H1 (cell line): ENCODE measurements around the gene CWC15. TPM values are rescaled to one million over a fixed set of nuclear protein-coding genes. Genes with fewer than 3 reads are reported as not detected.

Experiments used
- CTCF ChIA-PET: fragments of 300-600 bp; sonication (Branson Sonifier 250); formaldehyde crosslinking; loops from one replicate; lab custom pipeline; 2021; ENCODE audit not compliant: partially characterized antibody; lab: Charles Lee
- POLR2A ChIA-PET: fragments of 300-600 bp; sonication (Branson Sonifier 250); formaldehyde crosslinking; loops from one replicate; lab custom pipeline; 2021; ENCODE audit warnings: inconsistent platforms; ENCODE audit not compliant: partially characterized antibody; lab: Charles Lee
- DNase-seq, 2 experiments: peaks; one replicate each; pipeline versions ENCODE4 v3.0.0 to v3.0.0-alpha.2; 2010 to 2022; ENCODE audit warnings: low spot score in 2 of 2, low read depth in 1 of 2, mixed read lengths in 1 of 2
- FAIRE-seq: peaks from 2 replicates; lab custom pipeline; 2011; peaks lifted over from hg19 to GRCh38; lab: Jason Lieb, UNC
- H2AFZ ChIP-seq: 2 replicates; pipeline ENCODE4 v1.8.1; 2012; ENCODE audit warnings: low read length, inconsistent platforms
- H2AK5ac ChIP-seq: 2 replicates; pipeline ENCODE4 v1.6.1; 2013; ENCODE audit warnings: low read depth, low read length
- H2BK120ac ChIP-seq: replicated peaks from 2 replicates; pipeline ENCODE3; 2013; ENCODE audit warnings: low read depth, low read length, inconsistent platforms
- H2BK12ac ChIP-seq: 2 replicates; pipeline ENCODE4 v1.6.1; 2013; ENCODE audit warnings: low read depth, low read length
- H2BK15ac ChIP-seq: 2 replicates; pipeline ENCODE4 v1.6.1; 2013; ENCODE audit warnings: low read length
- H2BK20ac ChIP-seq: 2 replicates; pipeline ENCODE4 v1.6.1; 2013; ENCODE audit warnings: low read length
- H2BK5ac ChIP-seq: 2 replicates; pipeline ENCODE4 v1.6.1; 2013; ENCODE audit warnings: low read depth, low read length
- H3K14ac ChIP-seq: 2 replicates; pipeline ENCODE4 v1.6.1; 2013; ENCODE audit warnings: inconsistent platforms; ENCODE audit not compliant: insufficient read length
- H3K18ac ChIP-seq: 2 replicates; pipeline ENCODE4 v1.6.1; 2013; ENCODE audit warnings: low read length; ENCODE audit errors: extremely low read depth
- H3K23ac ChIP-seq: 2 replicates; pipeline ENCODE4 v1.6.1; 2013; ENCODE audit warnings: inconsistent platforms; ENCODE audit not compliant: insufficient read length
- H3K23me2 ChIP-seq: 2 replicates; pipeline ENCODE4 v1.6.1; 2013; ENCODE audit warnings: low read depth, low read length
- H3K27ac ChIP-seq: 2 replicates; pipeline ENCODE4 v1.6.1; 2011; ENCODE audit warnings: low read depth, low read length, inconsistent platforms
- H3K27me3 ChIP-seq, 4 experiments: replicated peaks in 1 of 4; 1 replicate in 1 of 4; 2 replicates in 3 of 4; pipeline versions ENCODE4 v1.6.1 to v1.8.1; 2011 to 2013; ENCODE audit warnings: low read length in 3 of 4, mild to moderate bottlenecking in 3 of 4, inconsistent platforms in 2 of 4, mixed read lengths in 2 of 4, moderate library complexity in 1 of 4; ENCODE audit not compliant: control insufficient read depth in 3 of 4, insufficient read depth in 3 of 4; ENCODE audit errors: extremely low read depth in 1 of 4
- H3K36me3 ChIP-seq, 4 experiments: 2 replicates each; pipeline versions ENCODE4 v1.6.1 to v1.8.1; 2011 to 2013; ENCODE audit warnings: mild to moderate bottlenecking in 4 of 4, low read length in 3 of 4, moderate library complexity in 2 of 4, control low read depth in 1 of 4, inconsistent platforms in 1 of 4; ENCODE audit not compliant: insufficient read depth in 4 of 4, control insufficient read depth in 2 of 4
- H3K4ac ChIP-seq: replicated peaks from 2 replicates; pipeline ENCODE3; 2013; ENCODE audit warnings: low read length, low read depth, mixed read lengths, inconsistent platforms; ENCODE audit not compliant: insufficient read length
- H3K4me1 ChIP-seq, 4 experiments: replicated peaks in 1 of 4; 1 replicate in 1 of 4; 2 replicates in 3 of 4; pipeline versions ENCODE4 v1.6.1 to v1.8.1; 2011 to 2013; ENCODE audit warnings: low read length in 3 of 4, inconsistent platforms in 2 of 4, mixed read lengths in 1 of 4; ENCODE audit not compliant: insufficient read depth in 4 of 4, control insufficient read depth in 3 of 4
- H3K4me2 ChIP-seq, 2 experiments: 2 replicates each; pipeline versions ENCODE4 v1.6.1 to v1.8.1; 2011 to 2013; ENCODE audit warnings: low read depth in 2 of 2, low read length in 2 of 2, control low read depth in 1 of 2, inconsistent platforms in 1 of 2, mild to moderate bottlenecking in 1 of 2; ENCODE audit not compliant: insufficient read depth in 1 of 2
- H3K4me3 ChIP-seq, 4 experiments: fragments of 200-600, 300-600 bp in 1 of 4; sonication (generic), shearing (Covaris generic), sonication (Bioruptor Twin) in 1 of 4; 2 replicates each; pipeline versions ENCODE4 v1.5.1 to v1.8.1; 2011 to 2016; ENCODE audit warnings: low read length in 4 of 4, low read depth in 3 of 4, control low read depth in 2 of 4, inconsistent platforms in 2 of 4, mild to moderate bottlenecking in 2 of 4, mixed read lengths in 1 of 4, moderate library complexity in 1 of 4; ENCODE audit not compliant: insufficient read depth in 2 of 4; ENCODE audit errors: extremely low read depth in 1 of 4
- H3K56ac ChIP-seq: replicated peaks from 2 replicates; pipeline ENCODE3; 2013; ENCODE audit warnings: low read depth, mild to moderate bottlenecking, mixed read lengths, low read length, inconsistent platforms; ENCODE audit not compliant: insufficient read length
- H3K79me1 ChIP-seq: 2 replicates; pipeline ENCODE4 v1.6.1; 2013; ENCODE audit warnings: low read depth, low read length, control low read depth
- H3K79me2 ChIP-seq, 2 experiments: 2 replicates each; pipeline versions ENCODE4 v1.6.1 to v1.8.1; 2012 to 2013; ENCODE audit warnings: low read length in 2 of 2, mild to moderate bottlenecking in 2 of 2, inconsistent platforms in 1 of 2; ENCODE audit not compliant: insufficient read depth in 2 of 2, control insufficient read depth in 1 of 2
- H3K9ac ChIP-seq, 4 experiments: replicated peaks in 1 of 4; 1 replicate in 1 of 4; 2 replicates in 3 of 4; pipeline versions ENCODE4 v1.6.1 to v1.8.1; 2011 to 2013; ENCODE audit warnings: low read depth in 3 of 4, low read length in 3 of 4, control low read depth in 2 of 4, mild to moderate bottlenecking in 2 of 4, moderate library complexity in 2 of 4, inconsistent platforms in 1 of 4; ENCODE audit errors: extremely low read depth in 1 of 4
- H3K9me3 ChIP-seq, 2 experiments: 2 replicates each; pipeline versions ENCODE4 v1.6.1 to v1.8.1; 2012 to 2013; ENCODE audit warnings: mild to moderate bottlenecking in 2 of 2, moderate library complexity in 2 of 2, control low read depth in 1 of 2, inconsistent platforms in 1 of 2, low read depth in 1 of 2, low read length in 1 of 2, mixed read lengths in 1 of 2; ENCODE audit not compliant: insufficient read depth in 2 of 2
- H4K20me1 ChIP-seq, 2 experiments: replicated peaks in 1 of 2; 2 replicates each; pipeline versions ENCODE3 to v1.8.1; 2011 to 2013; ENCODE audit warnings: inconsistent platforms in 2 of 2, low read length in 2 of 2, mild to moderate bottlenecking in 1 of 2; ENCODE audit not compliant: insufficient read depth in 2 of 2, control insufficient read depth in 1 of 2
- H4K5ac ChIP-seq: 2 replicates; pipeline ENCODE4 v1.6.1; 2013; ENCODE audit warnings: low read length, low read depth, mixed read lengths, inconsistent platforms; ENCODE audit not compliant: insufficient read length
- H4K8ac ChIP-seq: 2 replicates; pipeline ENCODE4 v1.8.0; 2013; ENCODE audit warnings: mild to moderate bottlenecking, moderate library complexity, low read length, inconsistent platforms; ENCODE audit not compliant: insufficient read depth; ENCODE audit errors: extremely low read depth
- H4K91ac ChIP-seq: replicated peaks from 2 replicates; pipeline ENCODE3; 2013; ENCODE audit warnings: low read length, mixed read lengths, inconsistent platforms; ENCODE audit not compliant: insufficient read length
- CTBP2 ChIP-seq: IDR thresholded peaks from 2 replicates; pipeline ENCODE4 v1.7.0; 2011; ENCODE audit warnings: borderline replicate concordance, mild to moderate bottlenecking, moderate library complexity, mixed read lengths, low read length; ENCODE audit not compliant: insufficient read depth, insufficient read length
- JUND ChIP-seq: IDR thresholded peaks from 2 replicates; pipeline ENCODE4 v1.6.1; 2011; ENCODE audit warnings: mild to moderate bottlenecking, improper control_type of control experiment, low read length
- TBP ChIP-seq: IDR thresholded peaks from 2 replicates; pipeline ENCODE4 v1.6.1; 2011; ENCODE audit warnings: low read depth, low read length, improper control_type of control experiment
- WGBS, 2 experiments: shearing (Covaris generic) in 1 of 2; methylation state at CpG; one replicate each; pipeline versions ENCODE4 v1.1.6 to v1.1.7; 2013 to 2015; ENCODE audit warnings: low lambda C conversion rate in 2 of 2, mixed read lengths in 2 of 2, inconsistent platforms in 1 of 2, low coverage in 1 of 2, missing lambda C conversion rate in 1 of 2; ENCODE audit not compliant: insufficient replicate concordance in 2 of 2, insufficient coverage in 1 of 2, insufficient read length in 1 of 2; ENCODE audit errors: extremely low coverage in 1 of 2, missing lambda C conversion rate in 1 of 2; 5-methylcytosine and 5-hydroxymethylcytosine counted together
- polyA plus RNA-seq, 7 experiments: library from polyadenylated mRNA; depleted of rRNA in 3 of 7; stranded (reverse) in 5 of 7; unstranded in 2 of 7; fragments of >200 nt in 5 of 7; fragments of 200-250 nt in 2 of 7; gene quantifications; 1 replicate in 5 of 7; 2 replicates in 1 of 7; 4 replicates in 1 of 7; pipeline versions ENCODE4 v1.2.1 to v1.2.3, GENCODE V29; 2011 to 2013; ENCODE audit warnings: missing spikeins in 2 of 7, mixed read lengths in 2 of 7
- total RNA-seq: library from RNA; stranded (reverse); fragmentation: NEBNext Ultra II Directional; extraction: Animal tissue kit (Norgen Biotek cat#: 25700); gene quantifications from 2 replicates; pipeline ENCODE4 v1.2.1, GENCODE V29; 2021

The CWC15 gene
- total and polyA plus RNA-seq, 2 of the 8 experiments (the other 6 are each of a cell fraction or from before 2014, with no cell fraction given): 15.7 to 59.4 TPM

- Histone ChIP-seq H3K27me3 (no peaks in the 10 kb centered on the region), H2BK12ac (no peak overlapping the region), H3K56ac (no peak overlapping the region), H3K4me3 (no peak overlapping the region), H3K27ac (no peak overlapping the region), H3K14ac (no peak overlapping the region), H2BK120ac (no peak overlapping the region), H2AK5ac (no peak overlapping the region), H3K9me3 (no peaks in the 10 kb centered on the region), H2BK20ac (no peak overlapping the region), H4K8ac (no peak overlapping the region), H3K9ac (no peak overlapping the region), H3K23me2 (no peaks in the 10 kb centered on the region), H3K79me1 (no peaks in the 10 kb centered on the region), H2BK15ac (no peak overlapping the region), H3K79me2 (no peaks in the 10 kb centered on the region), H3K4me2 (no peak overlapping the region), H3K36me3 (no peaks in the 10 kb centered on the region), H4K91ac (no peak overlapping the region), H3K4ac (no peak overlapping the region), H4K5ac (no peak overlapping the region), H2BK5ac (no peak overlapping the region), H3K4me1 (no peaks in the 10 kb centered on the region), H2AFZ (no peak overlapping the region), H3K18ac (no peak overlapping the region), H3K23ac (no peak overlapping the region), H4K20me1 (no peaks in the 10 kb centered on the region)
- DNase-seq (no peak), FAIRE-seq (no peak)
- CTCF ChIA-PET: interaction anchor here (0.8 to 1.0 kb wide), 4 partner anchors 11 to 269 kb away, joined by 3 to 4 read pairs (median 3); no protein-coding TSS in a partner anchor
- WGBS, 2 experiments: 88% methylated on average over 6 of the region's 6 CpGs; no CpG with 5 or more reads in 1 of the 2 experiments
- POLR2A ChIA-PET: interaction anchor here (1.6 kb wide), 1 partner anchor 11 kb away, joined by 6 read pairs; no protein-coding TSS in a partner anchor
- TF ChIP-seq TBP: no peak
- no peak for TF ChIP-seq JUND
- no peak for TF ChIP-seq CTBP2
These were observed 49.2 kb downstream of the CWC15 start for GRCh38 chr11:94924171-94924572.
